GM18861 (cell line): ENCODE measurements around the gene CDON.
"Not testable (repeated sequence)": the region's sequence is repeated elsewhere in the genome, so short reads cannot be mapped to it uniquely, and the experiment has no call there.

Source experiments
- ATAC-seq: cut with Tn5 transposase; IDR thresholded peaks from one replicate; pipeline ENCODE4 v1.9.1; 2021; ENCODE audit not compliant: unreplicated experiment

CDON gene

GRCh38 chr11:125999234-125999880, 63.3 kb downstream of the CDON start:
- ATAC-seq: no peak

DNA sequence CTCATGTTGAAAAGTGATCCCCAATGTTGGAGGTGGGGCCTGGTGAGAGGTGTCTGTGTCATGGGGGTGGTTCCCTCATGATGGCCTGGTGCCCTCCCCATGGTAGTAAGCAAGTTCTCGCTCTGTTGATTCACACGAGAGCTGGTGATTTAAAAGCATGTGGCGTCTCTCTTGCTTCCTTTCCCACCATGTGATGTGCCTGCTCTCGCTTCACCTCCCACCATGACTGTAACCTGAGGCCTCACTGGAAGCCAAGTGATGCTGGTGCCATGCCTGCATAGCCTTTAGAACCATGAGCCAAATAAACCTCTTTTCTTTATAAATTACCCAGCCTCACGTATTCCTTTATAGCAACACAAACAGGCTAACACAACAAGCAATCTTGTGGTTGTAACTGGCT, 64.4 kb downstream of the CDON start:
- ATAC-seq: no peak

DNA sequence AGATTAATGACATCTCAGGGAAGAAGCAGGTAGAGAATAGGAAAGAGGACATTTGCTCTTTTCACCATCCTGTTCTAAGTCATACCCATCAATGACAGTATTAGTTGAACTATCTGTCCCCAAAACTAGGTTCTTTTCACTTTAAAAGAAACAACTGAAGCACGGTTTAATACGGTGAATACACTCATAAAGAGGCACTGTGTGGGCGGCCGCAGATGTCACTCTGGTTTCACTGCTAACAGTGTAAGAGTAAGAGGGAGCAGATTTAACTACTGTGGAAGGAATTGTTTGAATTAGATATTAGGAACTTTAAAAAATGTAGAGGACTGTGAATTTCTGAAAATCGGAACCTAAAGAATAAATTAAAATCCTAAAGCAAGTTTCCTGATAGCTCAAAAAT, 67.4 kb downstream of the CDON start:
- no peak for ATAC-seq

- ATAC-seq: no peak
Measured at GRCh38 chr11:125994509-125994908, 68.2 kb downstream of the CDON start.

DNA sequence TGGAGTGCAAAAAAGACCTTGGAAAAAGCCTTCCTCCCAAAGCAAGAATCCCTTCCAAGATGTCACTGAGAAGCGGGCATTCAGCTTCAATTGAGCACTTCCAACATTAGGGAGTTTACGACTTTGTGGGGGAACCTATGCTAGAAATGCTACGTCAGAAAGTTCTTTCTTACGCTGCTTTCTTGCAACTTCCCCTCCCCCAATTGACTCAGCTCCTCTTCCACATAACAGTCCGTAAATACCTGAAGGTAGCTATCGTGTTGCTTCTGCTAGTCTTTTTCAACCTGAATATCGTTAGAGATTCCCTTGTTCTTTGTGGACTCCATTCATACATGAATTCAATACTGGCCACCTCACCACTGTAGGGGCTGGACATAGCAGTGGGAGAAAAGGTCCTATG, 69.8 kb downstream of the CDON start:
- ATAC-seq: no peak

GRCh38 chr11:125990244-125990643, 72.4 kb downstream of the CDON start:
- no peak for ATAC-seq

DNA sequence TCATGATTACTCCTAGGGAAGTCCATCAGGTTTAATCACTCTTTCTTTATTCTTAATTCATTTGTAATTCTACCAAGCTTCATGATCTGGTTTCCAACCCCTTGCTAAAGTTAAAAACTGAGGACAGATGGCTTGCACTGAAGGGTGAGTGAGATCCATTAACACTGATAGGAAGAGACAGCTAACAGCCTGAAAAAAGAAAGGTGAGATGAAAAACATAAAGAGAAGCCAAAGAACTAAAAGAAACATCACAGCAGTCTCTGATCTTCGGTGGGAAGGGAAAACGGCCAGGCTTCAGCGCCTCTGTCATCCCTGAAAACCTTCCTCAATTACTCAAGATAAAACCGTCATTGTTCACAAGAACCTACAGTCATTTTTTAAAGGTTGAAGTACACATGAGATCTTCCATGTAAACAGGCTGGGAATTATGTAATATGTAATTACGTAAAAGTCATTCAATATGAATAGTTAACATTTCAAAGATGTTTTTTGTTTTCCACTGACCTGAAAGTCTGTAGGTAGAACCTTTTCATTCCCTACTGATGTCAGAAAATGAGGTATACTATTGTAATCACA, 75.5 kb downstream of the CDON start:
- ATAC-seq: no peak

GRCh38 chr11:125985956-125986355, 76.7 kb downstream of the CDON start:
- ATAC-seq: not testable (repeated sequence)

DNA sequence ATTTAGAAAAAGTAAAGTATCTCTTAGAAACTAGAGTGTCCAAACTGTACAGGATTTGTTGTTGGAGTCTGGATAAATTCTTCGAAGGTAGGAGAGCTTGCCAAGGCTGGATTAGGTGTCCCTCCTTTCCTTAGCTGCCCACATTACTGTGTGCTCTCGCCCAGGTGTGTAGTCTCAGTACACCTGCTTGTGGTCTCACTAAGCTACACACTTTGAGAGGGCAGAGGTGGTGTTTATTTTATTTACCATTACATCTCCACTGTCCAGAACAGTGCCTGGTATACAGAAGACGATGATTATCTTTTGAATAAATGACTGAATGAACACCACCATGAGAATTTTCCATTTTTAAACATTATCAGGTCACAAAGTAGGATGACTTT, 80.3 kb downstream of the CDON start:
- no peak for ATAC-seq

DNA sequence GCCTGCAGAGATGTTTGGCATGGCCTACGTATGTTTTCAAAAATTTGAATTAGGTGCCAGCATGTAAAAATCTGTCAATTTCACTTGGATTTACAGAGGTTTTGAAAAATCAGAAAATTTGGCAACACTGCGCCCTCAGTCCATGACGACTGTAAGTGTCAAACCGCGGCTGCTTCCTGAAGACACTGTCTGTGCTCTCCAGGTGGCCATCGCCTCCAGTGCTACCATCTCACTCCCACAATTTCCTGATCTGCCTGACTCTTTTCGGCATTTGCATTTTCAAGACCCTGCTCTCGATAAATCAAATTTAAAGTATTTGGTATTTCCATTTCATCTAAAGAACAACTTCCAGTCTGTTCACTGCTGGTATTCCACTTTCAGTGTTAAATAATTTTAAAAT, 82.2 kb downstream of the CDON start:
- ATAC-seq: no peak

GRCh38 chr11:125979511-125979910, 83.2 kb downstream of the CDON start:
- ATAC-seq: no peak

GRCh38 chr11:125978778-125979407, 83.8 kb downstream of the CDON start:
- ATAC-seq: no peak

DNA sequence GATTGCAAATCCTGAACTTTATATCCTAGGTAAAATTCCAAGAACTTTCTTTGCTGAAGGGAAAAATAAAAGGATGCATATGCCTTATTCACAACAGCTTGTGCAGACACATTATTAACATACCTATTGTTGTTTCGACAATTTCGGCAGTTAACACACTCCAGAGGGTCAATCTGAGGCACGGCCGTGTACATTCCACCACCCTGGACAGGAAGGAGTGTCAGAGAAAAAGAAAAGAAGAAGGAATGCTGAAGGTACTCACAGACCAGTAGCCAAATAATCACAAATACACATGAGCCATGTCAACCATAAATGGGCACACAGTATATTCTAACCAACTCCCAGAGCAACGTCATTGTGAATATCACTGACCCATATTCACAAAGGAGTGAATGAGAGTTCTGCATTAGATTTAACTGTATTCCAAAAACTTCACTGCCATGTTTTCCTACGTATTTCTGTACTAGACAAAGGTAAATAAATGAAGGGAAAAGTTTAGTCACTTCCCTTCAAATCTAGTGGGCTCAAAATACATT, 84.4 kb downstream of the CDON start:
- ATAC-seq: no peak

GRCh38 chr11:125977333-125977732, 85.3 kb downstream of the CDON start:
- no peak for ATAC-seq

DNA sequence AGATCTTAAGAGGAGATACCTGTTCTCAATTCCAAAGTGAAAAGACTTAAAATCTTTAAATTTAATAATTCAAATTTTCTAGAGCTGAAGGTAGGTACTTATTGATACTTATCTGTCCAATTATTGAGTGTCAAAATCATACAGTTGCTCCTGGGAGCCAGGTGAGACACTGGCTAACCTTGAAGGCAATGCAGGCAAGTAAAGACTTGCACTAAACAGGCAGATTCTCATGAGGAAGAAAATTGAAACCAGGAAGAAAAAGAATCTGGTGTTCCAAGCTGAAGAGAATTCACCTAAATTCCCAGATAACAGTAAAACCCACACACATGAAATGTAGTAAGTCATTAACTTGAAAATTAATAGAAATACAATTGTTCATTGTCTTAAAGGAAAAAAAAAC, 86.5 kb downstream of the CDON start:
- ATAC-seq: no peak

DNA sequence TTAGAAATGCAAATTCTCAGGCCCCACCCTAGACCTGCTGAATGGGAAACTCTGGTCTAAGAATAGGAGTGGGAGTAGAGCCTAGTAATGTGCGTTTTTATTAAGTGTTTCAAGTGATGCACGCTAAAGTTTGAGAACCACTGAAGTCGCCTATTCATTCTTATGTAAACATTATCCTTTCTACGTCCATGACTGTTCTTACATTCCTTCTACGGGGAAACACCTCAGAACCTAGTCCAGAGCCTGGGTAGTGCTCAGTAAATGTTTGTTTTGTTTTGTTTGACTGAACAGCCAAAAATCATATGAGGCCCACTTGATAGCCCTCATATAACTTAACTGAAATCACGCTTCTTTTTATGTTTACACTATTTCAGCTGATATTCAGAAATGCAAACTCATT, 87.0 kb downstream of the CDON start:
- no peak for ATAC-seq

- ATAC-seq: no peak
Measured at GRCh38 chr11:125974284-125974683, 88.4 kb downstream of the CDON start.

DNA sequence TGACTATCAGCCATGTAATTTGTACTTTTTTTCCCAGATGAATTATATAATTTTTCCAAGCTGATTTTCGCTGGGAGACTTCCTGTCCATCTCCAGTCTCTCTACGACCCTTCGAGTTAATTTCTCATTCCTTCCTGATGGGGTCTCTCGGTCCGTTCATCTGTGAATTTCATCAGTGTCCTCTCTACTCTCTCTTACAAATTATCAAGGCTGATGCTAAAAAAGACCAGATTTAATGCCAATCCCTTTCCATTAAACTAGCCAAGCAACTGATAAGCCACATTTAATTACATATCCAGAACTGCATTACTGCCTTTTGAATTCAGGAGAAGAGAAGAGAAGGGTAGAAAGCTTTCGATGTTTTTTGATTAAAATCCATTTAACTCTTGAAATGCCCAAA, 91.0 kb downstream of the CDON start:
- ATAC-seq: no peak

DNA sequence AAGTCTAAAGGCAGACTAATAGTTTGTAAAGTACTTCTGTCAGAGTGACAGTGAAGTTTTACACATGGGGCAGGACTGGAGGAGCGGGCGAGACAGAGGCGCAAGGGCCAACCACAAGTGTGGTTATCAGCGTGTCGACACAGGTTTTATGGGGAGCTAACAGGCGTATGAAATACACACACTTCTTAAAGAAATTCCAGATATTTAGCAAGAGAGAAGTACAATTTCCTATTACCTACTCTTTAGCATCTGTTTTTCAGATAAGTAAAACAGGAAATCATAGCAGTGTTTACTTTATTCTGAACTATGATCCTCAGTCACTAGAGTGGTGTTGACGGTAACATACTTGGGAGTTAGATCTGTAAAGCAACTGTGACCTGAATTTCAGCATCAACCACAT, 94.3 kb downstream of the CDON start:
- ATAC-seq: no peak

DNA sequence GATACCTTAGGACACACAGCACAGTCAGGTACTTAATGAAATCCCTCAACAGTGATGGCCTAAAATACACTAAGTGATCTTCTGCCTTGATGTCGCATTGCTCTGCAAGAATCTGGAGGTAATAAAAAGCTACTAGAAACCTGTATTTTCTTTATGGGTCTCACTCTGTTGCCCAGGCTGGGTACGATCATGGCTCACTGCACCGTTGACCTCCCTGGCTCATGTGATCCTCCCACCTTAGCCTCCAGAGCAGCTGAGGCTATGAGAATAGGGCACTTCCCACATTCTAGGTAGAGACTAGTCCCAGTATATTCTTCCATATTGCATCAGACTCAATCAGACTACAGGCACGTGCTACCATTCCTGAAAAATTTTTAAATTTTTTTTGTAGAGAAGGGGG, 95.2 kb downstream of the CDON start:
- no peak for ATAC-seq

DNA sequence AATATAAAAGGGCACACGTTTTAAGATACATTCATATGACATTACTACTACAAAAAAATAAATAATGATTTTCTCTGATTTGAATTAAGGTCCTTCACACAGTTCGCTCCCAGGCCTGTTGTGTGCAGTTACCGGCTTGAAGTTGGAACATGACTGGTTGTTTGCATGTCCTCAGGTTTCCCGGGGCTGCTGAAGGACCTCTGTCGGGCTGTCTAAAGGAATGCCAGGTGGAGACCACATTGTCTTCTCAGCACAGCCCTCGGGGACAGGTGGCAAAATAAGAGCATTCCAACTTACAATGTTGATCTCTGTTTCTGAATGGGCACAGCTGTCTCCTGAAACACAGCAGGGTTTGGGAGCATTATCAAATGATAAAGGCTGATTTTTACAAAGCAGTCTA, 101.9 kb downstream of the CDON start:
- no peak for ATAC-seq

DNA sequence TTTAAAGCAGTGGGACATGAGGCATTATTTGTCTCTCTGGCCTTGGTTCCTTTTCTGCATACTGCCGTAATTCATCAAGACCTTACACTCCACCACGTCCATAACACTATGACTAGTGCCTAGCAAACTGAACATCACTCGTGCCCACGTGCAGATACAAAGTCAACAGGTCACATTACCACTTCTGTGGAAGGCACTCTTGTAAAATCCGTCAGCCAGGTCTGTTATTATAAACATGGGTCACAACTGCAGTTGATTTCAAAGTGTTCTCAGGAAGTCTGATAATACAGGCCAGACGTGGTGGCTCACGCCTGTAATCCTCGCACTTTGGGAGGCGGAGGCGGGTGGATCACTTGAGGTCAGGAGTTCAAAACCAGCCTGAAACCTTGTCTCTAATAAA, 102.7 kb downstream of the CDON start:
- ATAC-seq: no peak

DNA sequence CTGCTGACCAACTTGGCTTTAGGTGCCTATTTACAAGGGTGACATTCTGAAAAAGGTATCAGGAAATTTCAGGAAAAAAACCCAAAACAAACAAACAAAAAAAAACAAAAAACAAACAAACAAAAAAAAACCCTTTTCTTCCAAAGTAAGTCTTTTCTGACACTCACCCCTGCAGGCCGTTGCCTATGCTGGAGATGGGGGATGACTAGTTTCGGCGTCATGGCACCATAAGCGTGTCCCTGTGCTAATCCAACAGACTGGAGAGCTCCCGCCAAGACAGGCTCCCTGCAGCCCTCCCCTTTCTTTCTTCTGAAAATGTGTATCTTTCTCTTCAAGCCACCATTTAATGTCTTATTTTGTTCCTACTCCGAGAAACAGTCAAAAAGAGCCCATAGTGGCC, 103.2 kb downstream of the CDON start:
- ATAC-seq: no peak
